Tibial artery (tissue), 4 donors: ENCODE measurements around the gene ADGRG2.

Experiments used
- DNase-seq, 2 donors: peaks; one replicate each; pipeline ENCODE4 v3.0.0-alpha.2; 2019
- H3K27ac ChIP-seq, 2 donors: fragments of 200-600 bp; sonication (generic) in 1 of 2; 1 replicate in 1 of 2; 2 replicates in 1 of 2; pipeline ENCODE4 v1.5.1; 2018 to 2019; ENCODE audit warnings: mild to moderate bottlenecking in 1 of 2
- H3K27me3 ChIP-seq, 2 donors: fragments of 200-600 bp; sonication (generic) in 1 of 2; one replicate each; pipeline versions ENCODE4 v1.5.1 to v1.6.0; 2016 to 2019
- H3K36me3 ChIP-seq, 3 donors: fragments of 200-600 bp; sonication (generic) in 2 of 3; one replicate each; pipeline ENCODE4 v1.5.1; 2016 to 2019; ENCODE audit warnings: mild to moderate bottlenecking in 2 of 3
- H3K4me1 ChIP-seq, 4 donors: fragments of 200-600 bp; sonication (generic) in 2 of 4; 1 replicate in 3 of 4; 2 replicates in 1 of 4; pipeline ENCODE4 v1.5.1; 2016 to 2019
- H3K4me3 ChIP-seq, 2 donors: fragments of 200-600 bp; sonication (generic) in 1 of 2; 1 replicate in 1 of 2; 2 replicates in 1 of 2; pipeline ENCODE4 v1.5.1; 2018 to 2019; ENCODE audit warnings: mild to moderate bottlenecking in 2 of 2
- H3K9me3 ChIP-seq, 3 donors: fragments of 200-600 bp; sonication (generic) in 1 of 3; one replicate each; pipeline ENCODE4 v1.5.1; 2016 to 2019
- intact Hi-C: fragments of 100-400 bp; cut with DNase I; formaldehyde crosslinking; loops from one replicate; pipeline ENCODE4 v1.15.0; 2023; ENCODE audit warnings: low total_unique reads
- TF ChIP-seq, protein P1 (sequence below), 2 experiments: fragments of 200-600 bp in 1 of 2; fragments of 450-650 bp in 1 of 2; IDR thresholded peaks; one replicate each; pipeline ENCODE4 v1.5.1; 2017 to 2019; ENCODE audit warnings: antibody characterized with exemption in 2 of 2, mild to moderate bottlenecking in 1 of 2, moderate library complexity in 1 of 2

The ADGRG2 gene, protein sequence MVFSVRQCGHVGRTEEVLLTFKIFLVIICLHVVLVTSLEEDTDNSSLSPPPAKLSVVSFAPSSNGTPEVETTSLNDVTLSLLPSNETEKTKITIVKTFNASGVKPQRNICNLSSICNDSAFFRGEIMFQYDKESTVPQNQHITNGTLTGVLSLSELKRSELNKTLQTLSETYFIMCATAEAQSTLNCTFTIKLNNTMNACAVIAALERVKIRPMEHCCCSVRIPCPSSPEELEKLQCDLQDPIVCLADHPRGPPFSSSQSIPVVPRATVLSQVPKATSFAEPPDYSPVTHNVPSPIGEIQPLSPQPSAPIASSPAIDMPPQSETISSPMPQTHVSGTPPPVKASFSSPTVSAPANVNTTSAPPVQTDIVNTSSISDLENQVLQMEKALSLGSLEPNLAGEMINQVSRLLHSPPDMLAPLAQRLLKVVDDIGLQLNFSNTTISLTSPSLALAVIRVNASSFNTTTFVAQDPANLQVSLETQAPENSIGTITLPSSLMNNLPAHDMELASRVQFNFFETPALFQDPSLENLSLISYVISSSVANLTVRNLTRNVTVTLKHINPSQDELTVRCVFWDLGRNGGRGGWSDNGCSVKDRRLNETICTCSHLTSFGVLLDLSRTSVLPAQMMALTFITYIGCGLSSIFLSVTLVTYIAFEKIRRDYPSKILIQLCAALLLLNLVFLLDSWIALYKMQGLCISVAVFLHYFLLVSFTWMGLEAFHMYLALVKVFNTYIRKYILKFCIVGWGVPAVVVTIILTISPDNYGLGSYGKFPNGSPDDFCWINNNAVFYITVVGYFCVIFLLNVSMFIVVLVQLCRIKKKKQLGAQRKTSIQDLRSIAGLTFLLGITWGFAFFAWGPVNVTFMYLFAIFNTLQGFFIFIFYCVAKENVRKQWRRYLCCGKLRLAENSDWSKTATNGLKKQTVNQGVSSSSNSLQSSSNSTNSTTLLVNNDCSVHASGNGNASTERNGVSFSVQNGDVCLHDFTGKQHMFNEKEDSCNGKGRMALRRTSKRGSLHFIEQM

DNA sequence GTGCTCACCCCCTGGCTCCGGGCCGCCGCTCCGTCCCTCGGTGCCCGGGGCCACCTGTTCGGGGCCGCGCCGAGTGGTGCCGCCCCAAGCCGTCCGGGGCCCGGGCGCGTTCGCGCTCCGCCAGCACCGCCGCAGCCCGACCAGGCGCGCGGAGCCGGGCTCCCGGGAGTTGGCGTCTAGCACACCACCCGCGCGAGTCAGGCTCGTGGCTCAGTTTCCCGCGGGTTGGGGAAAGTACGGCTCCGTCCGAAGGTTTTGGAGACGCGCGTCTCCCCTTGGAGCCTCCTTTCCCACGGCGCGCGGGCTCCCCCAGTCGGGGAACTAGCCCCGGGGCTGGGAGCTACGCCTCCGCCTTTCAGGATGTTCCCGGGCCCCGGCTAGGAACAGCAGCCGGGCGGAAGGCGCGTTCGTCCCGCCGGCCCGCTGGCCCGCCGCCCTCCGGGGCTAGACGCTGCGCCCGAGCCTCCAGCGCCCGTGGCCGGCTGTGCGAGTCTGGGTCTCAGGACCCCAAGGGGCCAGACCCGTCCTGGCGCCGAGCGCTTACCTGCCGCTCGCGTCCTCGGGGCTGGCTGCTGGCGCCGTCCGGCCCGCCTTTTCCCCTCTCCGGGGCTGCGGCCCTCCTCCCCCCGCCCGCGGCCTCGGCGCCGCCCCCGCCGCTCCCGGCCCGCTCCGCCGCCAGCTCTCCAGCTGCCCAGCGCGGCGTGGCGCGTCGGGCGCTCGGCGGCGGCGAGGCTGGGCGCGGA, at the start of gene ADGRG2:
TSS of gene ADGRG2 (minus strand) at position 571 of the 743 bp plus-strand sequence. CDS start 53,634 bp downstream, outside the sequence.
- TF ChIP-seq, protein P1, sequence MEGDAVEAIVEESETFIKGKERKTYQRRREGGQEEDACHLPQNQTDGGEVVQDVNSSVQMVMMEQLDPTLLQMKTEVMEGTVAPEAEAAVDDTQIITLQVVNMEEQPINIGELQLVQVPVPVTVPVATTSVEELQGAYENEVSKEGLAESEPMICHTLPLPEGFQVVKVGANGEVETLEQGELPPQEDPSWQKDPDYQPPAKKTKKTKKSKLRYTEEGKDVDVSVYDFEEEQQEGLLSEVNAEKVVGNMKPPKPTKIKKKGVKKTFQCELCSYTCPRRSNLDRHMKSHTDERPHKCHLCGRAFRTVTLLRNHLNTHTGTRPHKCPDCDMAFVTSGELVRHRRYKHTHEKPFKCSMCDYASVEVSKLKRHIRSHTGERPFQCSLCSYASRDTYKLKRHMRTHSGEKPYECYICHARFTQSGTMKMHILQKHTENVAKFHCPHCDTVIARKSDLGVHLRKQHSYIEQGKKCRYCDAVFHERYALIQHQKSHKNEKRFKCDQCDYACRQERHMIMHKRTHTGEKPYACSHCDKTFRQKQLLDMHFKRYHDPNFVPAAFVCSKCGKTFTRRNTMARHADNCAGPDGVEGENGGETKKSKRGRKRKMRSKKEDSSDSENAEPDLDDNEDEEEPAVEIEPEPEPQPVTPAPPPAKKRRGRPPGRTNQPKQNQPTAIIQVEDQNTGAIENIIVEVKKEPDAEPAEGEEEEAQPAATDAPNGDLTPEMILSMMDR (IDR thresholded peaks at IDR 0.05): peak in 1 of 2 experiments; percentile 12
- Histone ChIP-seq H3K27ac (no peak within 1 kb of the TSS), H3K4me1 (peaks cover 0 to 5% (median 2%) of the 10 kb centered on the region in 4 donors), H3K9me3 (no peaks in the 10 kb centered on the region), H3K36me3 (no peaks in the 10 kb centered on the region), H3K4me3 (peak within 1 kb of the TSS; percentile 52 to 61), H3K27me3 (no peaks in the 10 kb centered on the region)
- DNase-seq: peak in 1 of 2 donors; percentile 66
- intact Hi-C loops: no loop called here

DNA sequence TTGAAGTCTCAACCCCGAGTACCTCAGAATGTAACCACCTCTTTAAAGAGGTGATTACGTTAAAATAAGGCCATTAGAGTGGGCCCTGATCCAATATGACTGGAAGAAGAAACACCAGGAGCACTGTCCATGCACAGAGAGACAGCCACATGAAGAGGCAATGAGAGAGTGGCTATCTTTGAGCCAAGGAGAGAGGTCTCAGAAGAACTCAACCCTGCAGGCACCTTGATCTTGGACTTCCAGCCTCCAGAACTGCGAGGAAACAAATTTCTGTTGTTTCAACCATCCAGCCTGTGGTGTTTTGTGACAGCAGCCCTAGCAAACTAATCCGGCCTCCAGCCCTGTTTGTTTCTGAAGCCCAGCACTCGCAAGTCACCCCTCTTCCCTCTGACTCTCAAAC, 46.3 kb upstream of the ADGRG2 start:
- Histone ChIP-seq H3K27ac (no peak overlapping the region), H3K27me3 (no peaks in the 10 kb centered on the region), H3K4me1 (no peaks in the 10 kb centered on the region), H3K4me3 (no peak overlapping the region), H3K9me3 (peaks cover 0 to 6% (median 5%) of the 10 kb centered on the region in 3 donors), H3K36me3 (no peaks in the 10 kb centered on the region)
- intact Hi-C loops: no loop called here
- DNase-seq: no peak
- TF ChIP-seq, protein P1 (IDR thresholded peaks at IDR 0.05): no peak

DNA sequence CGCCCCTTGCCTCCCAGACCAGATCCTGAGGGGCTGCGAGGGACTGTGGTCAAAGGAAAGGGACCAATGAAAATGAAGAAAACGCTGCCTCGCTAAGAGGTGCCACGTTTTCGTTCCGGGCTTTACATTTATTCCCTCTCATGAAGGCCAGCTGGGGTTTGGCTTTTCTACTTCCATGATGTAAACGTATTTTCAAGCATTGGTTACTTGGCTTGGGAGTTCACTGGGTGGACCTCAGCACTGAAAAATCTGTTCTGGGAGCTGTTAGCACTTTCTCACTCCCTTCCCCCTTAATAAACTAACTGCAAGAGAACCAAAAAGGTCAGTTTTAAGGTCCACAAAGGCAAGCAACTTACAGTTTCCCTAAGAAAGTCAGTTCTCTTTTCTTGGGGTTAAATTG, 40.6 kb upstream of the ADGRG2 start:
- TF ChIP-seq, protein P1 (IDR thresholded peaks at IDR 0.05): no peak
- Histone ChIP-seq H3K27ac (no peak overlapping the region), H3K36me3 (no peaks in the 10 kb centered on the region), H3K4me3 (no peak overlapping the region), H3K9me3 (no peaks in the 10 kb centered on the region), H3K4me1 (no peaks in the 10 kb centered on the region), H3K27me3 (no peaks in the 10 kb centered on the region)
- no peak for DNase-seq
- intact Hi-C loops: no loop called here

DNA sequence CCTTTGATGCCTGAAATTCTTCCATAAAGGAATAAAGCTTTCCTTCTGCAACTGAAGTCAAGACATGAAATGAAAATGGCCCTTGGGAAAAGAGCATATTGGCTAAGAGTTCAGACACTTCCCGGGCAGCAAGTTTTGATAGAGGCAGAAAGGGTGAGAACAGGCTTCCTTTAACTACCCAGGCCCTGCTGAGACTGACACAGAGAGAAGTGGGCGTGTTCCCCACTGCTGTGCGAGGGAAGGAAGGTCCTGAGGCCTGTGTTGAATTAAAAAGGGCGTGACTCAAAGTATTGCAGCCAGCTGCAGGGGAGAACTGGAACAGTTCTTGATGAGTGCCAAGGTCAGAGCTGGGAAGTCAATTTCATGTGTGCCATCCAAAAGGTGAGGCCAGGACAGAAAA, 33.9 kb upstream of the ADGRG2 start:
- no peak overlapping the region for H3K27ac ChIP-seq
- TF ChIP-seq, protein P1 (IDR thresholded peaks at IDR 0.05): no peak
- H3K4me3 ChIP-seq: no peak overlapping the region
- no peaks in the 10 kb centered on the region for H3K36me3 ChIP-seq
- intact Hi-C loops: no loop called here
- H3K4me1 ChIP-seq: no peaks in the 10 kb centered on the region
- no peaks in the 10 kb centered on the region for H3K27me3 ChIP-seq
- DNase-seq: no peak
- H3K9me3 ChIP-seq: no peaks in the 10 kb centered on the region

DNA sequence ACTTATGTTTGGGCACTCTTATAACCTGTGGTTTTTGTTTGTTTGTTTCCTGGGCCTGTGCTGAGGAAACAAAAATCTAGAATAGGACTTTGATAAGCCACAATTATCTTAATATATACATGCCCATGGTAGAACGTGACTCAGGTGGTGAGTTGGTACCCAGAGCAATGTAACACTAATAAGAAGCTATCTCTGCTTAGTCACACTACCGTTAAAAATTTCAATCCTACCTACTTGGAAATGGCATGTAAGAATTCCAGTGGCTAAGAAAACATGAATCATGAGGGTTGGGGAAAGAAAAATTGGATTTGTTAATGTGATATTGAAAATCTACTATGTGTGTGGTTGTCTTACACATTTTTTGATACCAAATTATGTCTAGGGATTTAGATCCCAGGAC, 30.5 kb upstream of the ADGRG2 start:
- H3K27me3 ChIP-seq: no peaks in the 10 kb centered on the region
- H3K4me3 ChIP-seq: no peak overlapping the region
- no peaks in the 10 kb centered on the region for H3K4me1 ChIP-seq
- peaks cover 0 to 4% (median 0%) of the 10 kb centered on the region in 3 donors for H3K9me3 ChIP-seq
- no peak for DNase-seq
- H3K36me3 ChIP-seq: no peaks in the 10 kb centered on the region
- TF ChIP-seq, protein P1 (IDR thresholded peaks at IDR 0.05): no peak
- intact Hi-C loops: no loop called here
- no peak overlapping the region for H3K27ac ChIP-seq
